Stimulated activated CD8-positive, alpha-beta memory T cell treated with anti-CD3 and anti-CD28 coated beads, Interleukin-12 subunit alpha, Interleukin-12 subunit beta, amount 100 ng/mL, for 1 hour (primary cell): ENCODE data around the gene SMAP2.
"Not testable (repeated sequence)": the region's sequence is repeated elsewhere in the genome, so short reads cannot be mapped to it uniquely, and the experiment has no call there.

ENCODE experiments used
- DNase-seq: peaks from one replicate; pipeline ENCODE4 v3.0.0-alpha.2; 2020; ENCODE audit warnings: low read depth

SMAP2 gene

DNA sequence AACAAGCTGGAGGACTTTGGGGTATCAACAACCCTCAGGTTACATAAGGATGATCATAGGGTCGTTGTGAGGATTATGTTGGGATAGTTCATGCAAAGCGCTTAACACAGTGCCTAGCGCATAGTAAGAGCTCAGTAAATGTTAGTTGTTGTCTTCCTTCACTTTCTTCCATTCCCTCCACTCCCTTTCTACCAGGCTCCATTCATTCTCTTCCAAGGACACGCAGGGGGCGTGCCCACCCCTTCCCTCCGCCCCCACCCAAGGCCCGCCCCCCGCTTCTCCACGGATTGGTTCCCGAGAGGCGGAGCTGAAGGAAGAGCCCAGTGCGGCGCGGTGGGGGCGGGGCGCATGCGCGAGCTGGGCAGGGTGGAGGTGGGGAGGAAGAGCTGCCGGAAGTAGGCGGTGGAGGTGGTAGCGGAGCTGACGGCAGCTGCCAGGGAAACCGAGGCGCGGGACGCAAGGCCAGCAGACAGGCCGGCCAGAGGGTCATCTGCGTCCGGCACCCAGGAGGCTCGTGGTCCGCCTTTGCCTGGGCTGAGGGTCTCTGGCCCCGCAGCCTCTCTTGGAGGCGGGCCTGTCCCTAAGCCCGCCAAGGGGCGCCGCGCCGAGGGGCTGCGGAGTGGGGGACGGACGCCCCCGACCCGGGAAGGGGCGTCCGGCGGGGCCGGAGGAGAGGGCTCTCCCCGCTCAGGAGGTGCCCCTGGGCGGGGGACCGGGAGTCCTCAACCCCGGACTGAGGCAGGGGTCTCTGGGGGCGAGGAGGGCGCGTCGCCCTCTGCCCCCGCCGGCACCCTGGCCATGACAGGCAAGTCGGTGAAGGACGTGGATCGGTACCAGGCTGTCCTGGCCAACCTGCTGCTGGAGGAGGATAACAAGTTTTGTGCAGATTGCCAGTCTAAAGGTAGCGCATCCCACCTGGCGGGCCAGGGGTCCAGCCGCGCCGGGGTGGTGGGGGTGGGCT is at the start of gene SMAP2:
SMAP2 (plus strand) TSS at position 405 of the 961 bp plus-strand sequence; CDS start at position 799, 394 bp downstream.
- DNase-seq = peak; percentile 91

DNA sequence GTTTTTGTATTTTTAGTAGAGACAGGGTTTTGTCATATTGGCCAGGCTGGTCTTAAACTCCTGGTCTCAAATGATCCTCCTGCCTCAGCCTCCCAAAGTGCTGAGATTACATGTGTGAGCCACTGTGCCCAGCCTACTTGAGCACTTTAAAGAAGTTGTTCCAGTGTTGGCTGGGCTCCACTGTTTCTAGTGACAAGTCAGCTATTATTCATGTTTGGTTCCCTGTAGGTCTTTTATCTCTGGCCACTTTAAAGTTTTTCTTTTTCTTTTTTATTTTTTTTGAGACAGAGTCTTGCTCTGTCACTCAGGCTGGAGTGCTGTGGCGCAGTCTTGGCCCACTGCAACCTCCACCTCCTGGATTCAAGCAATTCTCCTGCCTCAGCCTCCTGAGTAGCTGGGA is 42.1 kb upstream of the SMAP2 start:
- not testable (repeated sequence) for DNase-seq

DNA sequence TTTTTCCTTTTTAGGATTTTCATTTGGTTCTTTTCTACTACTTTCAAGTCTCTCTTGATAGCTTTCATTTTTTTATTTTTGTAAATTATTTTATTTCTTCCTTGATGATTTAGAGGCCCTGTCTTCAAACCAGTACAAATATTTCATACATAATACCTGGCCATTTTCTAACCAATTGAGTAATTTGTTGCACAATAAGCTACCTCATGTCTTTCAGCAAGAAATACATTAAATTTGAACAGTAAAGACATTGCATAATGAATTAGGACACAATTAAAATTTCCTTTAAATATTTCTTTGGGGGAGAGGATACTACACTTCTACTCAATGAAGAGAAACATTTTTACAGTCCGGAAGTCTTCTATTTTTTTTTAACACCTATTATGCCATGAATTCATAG is 40.8 kb upstream of the SMAP2 start:
- no peak for DNase-seq

DNA sequence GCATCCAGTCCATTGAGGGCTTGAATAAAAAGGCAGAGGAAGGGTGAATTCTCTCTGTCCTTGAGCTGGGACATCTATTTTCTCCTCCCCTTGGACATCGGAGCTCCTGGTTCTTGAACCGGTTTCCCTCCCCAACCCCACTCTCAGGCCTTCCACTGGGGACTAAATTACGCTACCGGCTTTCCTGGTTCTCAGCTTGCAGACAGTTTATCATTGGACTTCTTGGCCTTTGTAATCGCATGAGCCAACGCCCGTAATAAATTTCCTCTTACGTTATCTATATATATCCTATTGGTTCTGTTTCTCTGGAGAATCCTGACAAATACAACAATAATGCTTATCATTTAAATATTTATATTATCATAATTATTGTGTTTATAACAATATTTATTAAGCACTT is 36.1 kb upstream of the SMAP2 start:
- DNase-seq = no peak

DNA sequence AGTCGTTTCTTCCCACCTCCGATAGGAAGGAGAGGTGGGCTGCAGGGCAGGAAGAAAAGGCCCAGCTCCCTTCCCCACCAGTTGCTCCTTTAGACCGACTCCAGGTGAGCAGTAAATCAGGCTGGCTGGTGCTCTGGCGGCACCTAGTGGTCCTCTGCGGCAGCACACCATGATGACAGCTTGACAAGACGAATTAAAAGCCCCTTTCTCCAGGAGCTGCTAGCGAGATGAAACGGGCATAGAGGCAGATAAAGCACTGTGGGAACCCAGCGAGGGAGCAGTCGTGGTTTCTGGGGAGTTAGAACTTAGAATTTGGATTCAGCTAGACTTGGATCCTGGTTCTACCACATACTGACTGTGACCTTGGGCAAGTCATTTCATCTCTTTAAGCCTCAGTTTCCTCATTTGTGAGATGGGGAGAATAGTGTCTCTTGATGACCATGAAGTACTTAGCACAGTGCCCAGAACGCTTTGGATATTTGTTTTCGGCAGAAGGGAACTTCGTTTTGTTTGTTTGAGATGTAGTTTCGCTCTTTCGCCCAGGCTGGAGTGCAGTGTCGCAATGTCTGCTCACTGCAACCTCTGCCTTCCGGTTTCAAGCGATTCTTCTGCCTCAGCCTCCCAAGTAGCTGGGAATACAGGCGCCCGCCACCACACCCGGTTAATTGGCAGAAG is 34.6 kb upstream of the SMAP2 start:
- DNase-seq = peak; percentile 81

DNA sequence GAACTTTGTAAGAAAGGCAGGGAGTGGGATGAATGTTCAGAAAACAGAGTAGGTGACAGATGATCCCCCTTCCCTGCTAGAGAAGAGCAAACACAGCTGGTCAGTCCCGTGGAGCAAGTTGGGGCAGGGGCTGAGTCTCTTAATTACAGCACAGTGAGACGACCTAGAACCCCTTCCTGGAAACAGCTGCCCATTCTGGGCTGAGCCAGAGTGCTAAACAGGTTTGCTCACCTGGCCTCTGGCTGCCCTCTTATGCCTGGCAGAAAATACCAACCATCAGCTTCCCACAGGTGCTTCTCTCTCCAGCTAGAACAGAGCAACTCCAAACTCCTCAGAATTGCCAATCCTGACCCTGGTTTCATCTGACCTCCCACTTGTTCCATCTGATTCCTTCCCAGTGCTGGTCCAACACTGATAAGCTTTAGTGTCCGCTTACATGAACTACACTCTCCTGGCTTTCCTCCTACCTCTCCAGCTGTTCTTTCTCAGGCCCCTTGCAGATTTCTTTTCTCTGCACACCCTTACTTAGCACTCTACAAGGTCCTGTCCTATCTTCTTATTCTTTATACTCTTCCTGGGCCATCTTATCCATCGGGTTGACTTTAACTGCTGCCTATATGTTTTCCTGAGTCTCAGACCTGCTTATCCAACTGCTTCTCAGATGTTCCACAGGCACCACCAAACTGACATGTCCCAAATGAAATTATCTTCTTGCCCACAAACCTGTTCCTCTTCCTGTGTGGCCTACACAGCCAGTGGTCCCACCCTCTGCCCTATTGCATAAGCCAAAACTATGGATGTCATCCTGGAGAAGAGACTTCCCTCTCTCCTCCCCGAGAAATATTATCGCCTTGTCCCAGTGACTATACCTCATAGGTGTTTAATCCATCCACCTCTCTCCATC is 33.9 kb upstream of the SMAP2 start:
- DNase-seq = no peak

DNA sequence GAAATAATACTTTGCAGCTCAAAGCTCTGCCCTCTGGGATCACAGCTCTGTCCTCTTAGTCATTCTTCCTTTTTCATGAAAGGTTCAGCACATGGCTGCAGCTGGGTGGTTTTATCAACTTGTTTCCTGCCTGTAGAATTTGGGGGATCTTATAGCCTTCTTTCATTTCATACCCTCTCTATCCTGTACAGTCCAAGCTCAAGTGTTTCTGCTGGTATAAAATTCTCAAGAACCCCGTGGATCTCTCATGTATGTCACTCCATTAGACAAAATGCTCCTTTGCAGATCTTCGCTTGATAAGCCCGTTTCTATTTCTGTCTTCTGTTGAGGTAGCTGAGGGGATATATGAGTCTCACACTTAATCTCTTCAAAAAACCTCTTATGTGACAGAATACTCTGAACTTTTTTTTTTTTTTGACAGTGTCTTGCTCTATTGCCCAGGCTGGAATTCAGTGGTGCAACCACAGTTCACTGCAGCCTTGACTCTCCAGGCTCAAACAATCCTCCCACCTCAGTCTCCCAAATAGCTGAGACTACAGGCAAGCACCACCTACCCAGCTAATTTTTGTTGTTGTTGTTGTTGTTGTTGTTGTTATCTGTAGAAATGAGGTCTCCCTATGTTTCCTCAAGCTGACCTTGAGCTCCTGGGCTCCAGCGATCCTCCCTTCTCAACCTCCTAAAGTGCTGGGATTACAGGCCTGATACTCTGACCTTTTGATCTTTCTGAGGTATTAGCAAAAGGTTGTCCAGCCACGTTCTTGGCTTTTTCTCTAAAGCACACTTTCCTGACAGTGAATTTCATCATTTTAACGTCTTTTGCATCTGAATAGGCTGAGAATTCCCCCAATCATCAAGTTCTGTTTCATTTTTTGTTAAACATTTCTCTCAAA is 31.8 kb upstream of the SMAP2 start:
- DNase-seq = no peak

DNA sequence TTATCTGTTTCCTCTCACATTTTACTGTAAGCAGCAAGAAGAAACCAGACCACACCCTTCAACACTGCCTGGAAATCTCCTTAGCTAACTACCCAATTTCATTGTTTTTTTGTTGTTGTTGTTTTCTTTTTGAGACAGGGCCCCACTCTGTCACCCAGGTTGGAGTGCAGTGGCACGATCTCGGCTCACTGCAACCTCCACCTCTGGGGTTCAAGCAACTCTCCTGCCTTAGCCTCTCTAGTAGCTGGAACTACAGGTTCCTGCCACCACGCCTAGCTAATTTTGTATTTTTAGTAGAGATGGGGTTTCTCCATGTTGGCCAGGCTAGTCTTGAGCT is 31.2 kb upstream of the SMAP2 start:
- DNase-seq = not testable (repeated sequence)

DNA sequence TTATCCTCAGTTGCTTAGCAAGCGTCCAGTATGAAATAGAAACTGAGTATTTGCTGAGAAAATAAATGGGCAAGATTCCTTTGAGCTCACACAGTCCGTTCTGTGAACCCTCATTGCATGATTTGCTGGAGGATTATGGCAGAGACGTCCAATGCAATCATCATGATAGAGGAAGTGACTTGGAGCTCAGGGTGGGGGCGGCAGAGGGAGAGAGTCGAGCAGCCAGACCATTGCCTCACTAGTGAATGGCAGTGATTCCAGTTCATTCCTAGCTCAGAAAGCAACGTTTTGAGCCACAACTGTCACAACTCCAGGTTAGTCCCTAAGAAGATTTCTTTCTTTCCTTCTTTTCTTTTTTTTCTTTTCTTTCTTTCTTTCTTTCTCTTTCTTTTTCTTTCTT is 28.9 kb upstream of the SMAP2 start:
- DNase-seq = no peak

DNA sequence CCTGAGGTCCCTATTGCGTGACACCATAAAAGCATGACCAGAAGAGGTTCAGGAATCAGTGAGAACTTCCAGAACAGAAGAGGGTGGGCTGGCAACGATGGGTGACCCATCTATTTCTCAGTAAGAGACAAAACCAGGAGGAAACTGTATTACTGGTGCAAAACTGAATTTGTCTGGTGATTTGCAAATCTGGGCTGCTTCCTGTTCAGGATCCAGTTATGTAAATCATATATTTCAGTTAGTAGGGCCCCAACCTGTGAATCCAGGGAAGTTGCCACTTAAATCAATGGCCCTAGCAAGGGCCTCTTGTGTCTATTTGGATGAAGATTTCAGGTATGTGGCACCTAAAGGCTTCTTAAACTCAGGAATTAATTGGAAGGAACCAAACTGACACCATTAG is 23.1 kb upstream of the SMAP2 start:
- no peak for DNase-seq

DNA sequence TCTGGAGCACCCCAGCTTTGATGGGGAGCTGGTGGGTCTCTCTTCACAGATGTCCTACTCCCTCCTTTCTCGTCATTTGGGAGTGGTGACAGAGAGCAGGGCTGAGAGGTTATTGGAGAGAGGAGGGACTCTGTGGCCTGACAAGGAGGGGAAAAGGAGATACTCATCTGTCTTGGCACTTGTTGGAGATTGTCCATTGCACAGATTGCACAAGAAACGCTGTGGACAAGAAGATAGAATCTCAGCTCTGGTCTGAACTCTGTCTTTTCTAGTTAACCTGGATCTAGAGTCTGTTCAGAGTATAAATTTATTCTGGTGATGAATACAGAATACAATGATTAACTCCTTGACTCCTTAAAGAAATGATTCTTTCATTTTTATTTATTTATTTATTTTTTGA is 22.4 kb upstream of the SMAP2 start:
- DNase-seq = no peak

DNA sequence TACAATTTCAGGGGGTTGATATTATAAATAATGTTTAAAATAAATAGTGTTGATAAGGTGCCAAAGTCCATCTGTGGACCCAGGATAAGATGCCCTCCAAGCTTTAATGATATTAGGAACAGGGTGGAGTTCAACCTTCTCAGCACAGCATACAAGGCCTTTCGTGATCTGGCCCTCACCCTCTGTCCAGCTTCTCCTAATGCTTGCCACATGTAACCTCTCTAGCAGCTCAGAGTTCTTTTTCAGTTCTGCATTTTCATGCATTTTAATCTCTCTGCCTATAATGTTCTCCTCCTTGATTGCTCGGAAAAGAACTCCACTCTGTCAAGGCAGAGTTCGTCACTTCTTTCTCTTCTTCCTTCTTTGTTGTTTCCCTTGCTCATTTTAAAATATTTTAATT is 21.4 kb upstream of the SMAP2 start:
- no peak for DNase-seq

DNA sequence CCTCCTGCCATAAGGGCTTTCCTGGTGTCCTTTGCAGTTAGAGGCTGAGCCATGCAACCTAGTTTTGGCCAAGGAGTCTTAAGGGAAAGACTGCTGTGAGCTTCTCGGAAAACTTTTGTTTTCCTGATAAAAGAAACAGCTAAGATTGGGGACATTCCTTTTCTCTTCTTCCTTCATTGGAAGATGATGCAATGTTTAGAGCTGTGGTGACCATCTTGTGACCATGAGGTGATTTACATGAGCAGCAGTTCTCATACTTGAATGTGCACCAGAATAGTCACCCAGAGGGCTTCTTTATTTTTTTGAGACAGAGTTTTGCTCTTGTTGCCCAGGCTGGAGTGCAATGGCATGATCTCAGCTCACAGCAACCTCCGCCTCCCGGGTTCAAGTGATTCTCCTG is 20.4 kb upstream of the SMAP2 start:
- DNase-seq = no peak

DNA sequence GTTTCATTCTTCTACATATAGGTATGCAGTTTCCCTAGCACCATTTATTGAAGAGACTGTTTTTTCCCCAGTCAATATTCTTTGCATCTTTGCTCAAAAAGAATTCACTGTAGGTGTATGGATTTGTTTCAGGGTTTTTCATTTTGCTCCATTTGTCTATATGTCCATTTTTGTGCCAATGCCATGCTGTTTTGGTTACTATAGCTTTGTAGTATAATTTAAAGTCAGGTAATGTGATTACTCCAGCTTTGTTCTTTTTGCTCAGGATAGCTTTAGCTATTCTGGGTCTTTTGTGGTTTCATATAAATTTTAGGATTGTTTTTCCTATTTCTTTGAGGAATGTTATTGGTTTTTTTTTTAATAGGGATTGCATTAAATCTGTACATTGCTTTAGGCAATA is 15.9 kb upstream of the SMAP2 start:
- DNase-seq = no peak

DNA sequence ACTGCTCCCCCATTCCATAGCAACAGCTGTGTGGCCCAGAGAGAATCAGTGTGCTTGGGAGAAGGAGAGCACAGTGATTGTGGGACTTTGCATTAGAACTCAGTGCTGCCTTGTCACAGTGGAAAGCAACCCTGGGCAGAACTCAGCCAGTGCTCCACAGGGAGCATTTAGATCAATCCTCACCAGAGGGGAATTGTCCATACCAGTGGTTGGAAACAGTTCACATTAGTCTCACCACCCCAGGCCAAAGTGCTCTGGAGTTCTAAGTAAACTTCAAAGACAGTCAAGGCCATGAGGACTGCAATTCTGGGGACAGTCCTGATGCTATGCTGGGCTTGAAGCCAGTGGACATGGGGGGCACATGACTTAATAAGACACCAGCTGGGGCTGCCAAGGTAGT is 12.9 kb upstream of the SMAP2 start:
- no peak for DNase-seq

DNA sequence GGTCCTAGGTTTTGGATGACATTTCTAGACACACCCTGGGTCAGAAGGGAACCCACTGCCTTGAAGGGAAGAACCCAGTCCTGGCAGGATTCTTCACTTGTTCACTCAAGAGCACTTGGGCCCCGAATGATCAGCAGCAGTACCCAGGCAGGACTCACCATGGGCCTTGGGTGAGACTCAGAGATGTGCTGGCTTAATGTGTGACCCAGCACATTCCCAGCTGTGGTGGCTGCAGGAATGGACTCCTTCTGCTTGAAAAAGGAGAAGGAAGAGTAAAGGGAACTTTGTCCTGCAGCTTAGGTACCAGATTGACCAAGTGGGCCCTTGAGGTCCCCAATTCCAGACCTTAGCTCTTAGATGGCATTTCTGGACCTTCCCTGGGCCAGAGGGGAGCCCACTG is 12.3 kb upstream of the SMAP2 start:
- no peak for DNase-seq

DNA sequence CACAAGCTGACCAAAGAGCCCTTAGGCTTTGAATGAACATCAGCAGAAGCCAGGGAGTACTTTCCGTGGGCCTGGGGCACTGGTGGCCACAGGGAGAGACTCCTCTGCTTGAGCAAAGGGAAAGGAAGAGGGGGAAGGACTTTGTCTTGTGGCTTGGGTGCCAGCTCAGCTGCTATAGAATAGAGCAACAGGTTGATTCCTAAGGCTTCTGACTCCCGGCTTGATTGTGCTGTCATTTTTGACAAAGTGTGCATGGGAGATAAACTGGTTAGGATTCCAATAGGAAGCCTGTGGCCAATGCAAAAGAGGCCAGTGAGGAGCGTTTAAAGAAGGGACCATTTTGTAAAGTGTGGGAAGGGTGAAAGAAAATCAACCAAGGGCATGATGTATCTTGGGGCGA is 11.9 kb upstream of the SMAP2 start:
- DNase-seq = no peak

DNA sequence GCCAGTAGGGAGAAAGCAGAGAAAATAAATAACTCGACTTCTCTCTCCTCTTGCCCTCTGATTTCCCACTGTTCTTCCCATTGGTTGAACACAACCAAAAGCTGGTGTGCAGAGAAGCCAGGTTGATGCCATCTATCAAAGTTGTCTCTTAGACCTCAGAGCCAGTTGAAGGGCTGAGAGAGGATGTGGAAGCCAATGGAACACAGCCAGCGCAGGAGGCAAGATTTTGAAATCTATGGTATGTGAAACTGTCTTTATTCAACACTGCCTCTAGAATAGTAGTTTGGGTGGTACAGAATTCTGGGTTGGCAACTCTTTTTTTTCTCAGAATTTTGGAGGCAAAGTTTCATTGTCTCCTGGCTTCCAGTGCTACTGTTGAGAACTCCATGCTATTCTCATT is 11.3 kb upstream of the SMAP2 start:
- no peak for DNase-seq

DNA sequence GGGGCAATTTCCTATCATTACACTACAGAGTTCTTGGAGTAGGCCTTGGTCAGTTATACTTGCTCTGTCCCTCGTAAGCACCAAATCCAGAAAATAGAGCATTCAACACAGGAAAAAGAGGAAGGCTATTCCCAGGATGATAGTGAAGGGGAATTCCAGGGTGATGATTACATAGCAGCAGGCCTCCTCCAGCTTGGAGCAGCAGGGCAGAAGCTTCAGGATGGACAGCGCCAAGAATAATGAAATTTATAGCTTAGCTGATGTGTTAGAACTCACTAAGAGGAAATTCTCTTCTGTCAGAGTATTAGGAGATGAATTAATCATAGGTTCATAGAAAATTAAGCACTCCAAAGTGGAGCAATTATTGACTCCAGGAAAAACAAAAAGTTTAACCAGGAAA is 10.8 kb upstream of the SMAP2 start:
- no peak for DNase-seq

DNA sequence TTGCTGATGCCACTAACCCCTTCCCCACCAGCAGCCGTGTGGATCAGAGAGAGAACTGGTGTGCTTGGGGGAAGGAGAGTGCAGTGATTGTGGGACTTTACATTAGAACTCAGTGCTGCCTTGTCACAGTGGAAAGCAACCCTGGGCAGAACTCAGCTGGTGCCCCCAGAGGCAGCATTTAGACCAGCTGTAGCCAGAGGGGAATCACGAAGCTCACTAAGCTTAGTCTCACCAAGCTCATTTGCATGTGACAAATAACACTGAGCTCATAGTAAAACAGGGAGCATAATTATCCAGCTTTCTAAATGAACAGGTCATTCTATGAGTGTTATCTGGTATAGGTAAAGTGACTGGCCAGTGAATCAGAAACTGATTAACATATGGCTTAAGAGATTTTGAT is 9.8 kb upstream of the SMAP2 start:
- no peak for DNase-seq

DNA sequence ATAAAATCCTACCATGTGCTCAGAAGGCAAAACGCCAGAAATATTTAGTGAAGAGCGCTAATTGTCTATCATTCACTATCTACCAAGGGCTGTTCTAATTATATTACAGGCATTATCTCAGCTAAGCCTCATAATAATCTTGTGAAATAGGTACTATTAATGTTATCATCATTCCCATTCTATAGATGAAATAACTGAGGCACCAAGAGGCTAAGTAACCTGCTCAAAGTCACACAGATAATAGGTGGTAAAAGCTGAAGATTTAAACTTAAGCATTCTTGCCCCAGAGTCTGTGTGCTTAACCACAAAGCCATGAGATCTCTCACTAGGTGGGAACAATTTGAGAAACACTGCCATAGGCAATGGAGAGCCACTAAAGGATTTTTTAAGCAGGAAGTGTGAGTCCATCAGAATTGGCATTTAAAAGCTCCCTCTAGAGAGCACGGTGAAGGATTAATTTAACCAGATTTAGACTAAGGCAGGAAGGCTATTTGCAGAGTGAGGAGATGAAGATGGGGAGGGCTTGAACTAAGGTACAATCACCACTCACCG is 1.7 kb upstream of the SMAP2 start:
- no peak for DNase-seq
